GM10248 (cell line): Measurements from ENCODE around the gene DXO.

Experiments used
- CTCF ChIA-PET: fragments of 300-600 bp; sonication (Branson Sonifier 250); formaldehyde crosslinking; extraction: SDS; loops from one replicate; lab custom pipeline; 2021; ENCODE audit warnings: antibody characterized with exemption; lab: Yijun Ruan, JAX
- POLR2A ChIA-PET: fragments of 350-650 bp; sonication (Branson Sonifier 250); formaldehyde crosslinking; extraction: SDS; loops from one replicate; lab custom pipeline; 2020; ENCODE audit warnings: antibody characterized with exemption; lab: Yijun Ruan, JAX
- DNase-seq: peaks from one replicate; pipeline ENCODE4 v3.0.0; 2012; ENCODE audit errors: extremely low spot score
- TF ChIP-seq, protein P1 (sequence below): IDR thresholded peaks from 2 replicates; pipeline ENCODE4 v1.5.1; 2012; ENCODE audit warnings: mild to moderate bottlenecking, low read depth; ENCODE audit errors: extremely low read depth, missing control alignments, control extremely low read depth

DXO gene

DNA sequence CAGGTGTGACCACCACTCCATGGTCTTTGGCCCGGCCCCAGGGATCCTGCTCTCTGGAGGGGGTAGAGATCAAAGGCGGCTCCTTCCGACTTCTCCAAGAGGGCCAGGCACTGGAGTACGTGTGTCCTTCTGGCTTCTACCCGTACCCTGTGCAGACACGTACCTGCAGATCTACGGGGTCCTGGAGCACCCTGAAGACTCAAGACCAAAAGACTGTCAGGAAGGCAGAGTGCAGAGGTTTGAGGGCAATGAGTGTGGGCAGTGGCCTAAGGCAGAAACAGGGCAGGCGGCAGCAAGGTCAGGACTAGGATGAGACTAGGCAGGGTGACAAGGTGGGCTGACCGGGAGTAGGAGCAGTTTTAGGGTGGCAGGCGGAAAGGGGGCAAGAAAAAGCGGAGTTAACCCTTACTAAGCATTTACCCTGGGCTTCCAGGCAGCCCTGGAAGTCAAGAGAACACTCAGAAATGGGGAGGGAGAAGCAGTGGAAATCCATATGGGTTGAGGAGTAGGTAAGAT lies 25.5 kb downstream of the DXO start:
- DNase-seq, result no peak
- ChIA-PET POLR2A (no interaction called here), CTCF (interaction anchor here (1.2 kb wide), 3 partner anchors 11 to 348 kb away, joined by 3 to 5 read pairs (median 3); no protein-coding TSS in a partner anchor)

DNA sequence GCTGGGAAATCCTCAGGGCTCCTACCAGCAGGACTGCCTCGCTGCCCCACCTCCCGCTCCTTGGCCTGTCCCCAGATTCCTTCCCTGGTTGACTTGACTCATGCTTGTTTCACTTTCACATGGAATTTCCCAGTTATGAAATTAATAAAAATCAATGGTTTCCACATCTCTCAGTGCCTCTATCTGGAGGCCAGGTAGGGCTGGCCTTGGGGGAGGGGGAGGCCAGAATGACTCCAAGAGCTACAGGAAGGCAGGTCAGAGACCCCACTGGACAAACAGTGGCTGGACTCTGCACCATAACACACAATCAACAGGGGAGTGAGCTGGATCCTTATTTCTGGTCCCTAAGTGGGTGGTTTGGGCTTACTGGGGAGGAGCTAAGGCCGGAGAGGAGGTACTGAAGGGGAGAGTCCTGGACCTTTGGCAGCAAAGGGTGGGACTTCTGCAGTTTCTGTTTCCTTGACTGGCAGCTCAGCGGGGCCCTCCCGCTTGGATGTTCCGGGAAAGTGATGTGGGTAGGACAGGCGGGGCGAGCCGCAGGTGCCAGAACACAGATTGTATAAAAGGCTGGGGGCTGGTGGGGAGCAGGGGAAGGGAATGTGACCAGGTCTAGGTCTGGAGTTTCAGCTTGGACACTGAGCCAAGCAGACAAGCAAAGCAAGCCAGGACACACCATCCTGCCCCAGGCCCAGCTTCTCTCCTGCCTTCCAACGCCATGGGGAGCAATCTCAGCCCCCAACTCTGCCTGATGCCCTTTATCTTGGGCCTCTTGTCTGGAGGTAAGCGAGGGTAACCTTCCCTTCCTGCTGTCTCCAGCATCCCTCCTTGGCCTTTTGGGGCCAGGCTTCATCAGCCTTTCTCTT lies 26.2 kb downstream of the DXO start, which contains the start of gene CFB:
Gene CFB, plus strand, starts transcription at position 589 of the 863 bp plus-strand sequence. Its CDS starts 127 bp downstream, at position 716.
- DNase-seq, result no peak
- ChIA-PET CTCF (interaction anchor here (1.2 kb wide), 3 partner anchors 12 to 347 kb away, joined by 3 to 5 read pairs (median 3); no protein-coding TSS in a partner anchor), POLR2A (no interaction called here)
- TF ChIP-seq, protein P1, sequence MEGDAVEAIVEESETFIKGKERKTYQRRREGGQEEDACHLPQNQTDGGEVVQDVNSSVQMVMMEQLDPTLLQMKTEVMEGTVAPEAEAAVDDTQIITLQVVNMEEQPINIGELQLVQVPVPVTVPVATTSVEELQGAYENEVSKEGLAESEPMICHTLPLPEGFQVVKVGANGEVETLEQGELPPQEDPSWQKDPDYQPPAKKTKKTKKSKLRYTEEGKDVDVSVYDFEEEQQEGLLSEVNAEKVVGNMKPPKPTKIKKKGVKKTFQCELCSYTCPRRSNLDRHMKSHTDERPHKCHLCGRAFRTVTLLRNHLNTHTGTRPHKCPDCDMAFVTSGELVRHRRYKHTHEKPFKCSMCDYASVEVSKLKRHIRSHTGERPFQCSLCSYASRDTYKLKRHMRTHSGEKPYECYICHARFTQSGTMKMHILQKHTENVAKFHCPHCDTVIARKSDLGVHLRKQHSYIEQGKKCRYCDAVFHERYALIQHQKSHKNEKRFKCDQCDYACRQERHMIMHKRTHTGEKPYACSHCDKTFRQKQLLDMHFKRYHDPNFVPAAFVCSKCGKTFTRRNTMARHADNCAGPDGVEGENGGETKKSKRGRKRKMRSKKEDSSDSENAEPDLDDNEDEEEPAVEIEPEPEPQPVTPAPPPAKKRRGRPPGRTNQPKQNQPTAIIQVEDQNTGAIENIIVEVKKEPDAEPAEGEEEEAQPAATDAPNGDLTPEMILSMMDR, result no peak

More for the DNA sequence above, 25.5 kb downstream of the DXO start:
- TF ChIP-seq, protein P1, result no peak

DNA sequence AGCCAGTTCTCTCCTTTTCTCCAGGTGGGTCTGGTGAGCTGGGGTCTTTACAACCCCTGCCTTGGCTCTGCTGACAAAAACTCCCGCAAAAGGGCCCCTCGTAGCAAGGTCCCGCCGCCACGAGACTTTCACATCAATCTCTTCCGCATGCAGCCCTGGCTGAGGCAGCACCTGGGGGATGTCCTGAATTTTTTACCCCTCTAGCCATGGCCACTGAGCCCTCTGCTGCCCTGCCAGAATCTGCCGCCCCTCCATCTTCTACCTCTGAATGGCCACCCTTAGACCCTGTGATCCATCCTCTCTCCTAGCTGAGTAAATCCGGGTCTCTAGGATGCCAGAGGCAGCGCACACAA lies 26.8 kb downstream of the DXO start:
- no peak for DNase-seq
- TF ChIP-seq, protein P1, result no peak
- POLR2A ChIA-PET, result interaction anchor here (1.0 kb wide), 1 partner anchor 29 kb away, joined by 5 read pairs; no protein-coding TSS in a partner anchor
- CTCF ChIA-PET, result interaction anchor here (1.2 kb wide), 3 partner anchors 13 to 347 kb away, joined by 3 to 5 read pairs (median 3); no protein-coding TSS in a partner anchor

DNA sequence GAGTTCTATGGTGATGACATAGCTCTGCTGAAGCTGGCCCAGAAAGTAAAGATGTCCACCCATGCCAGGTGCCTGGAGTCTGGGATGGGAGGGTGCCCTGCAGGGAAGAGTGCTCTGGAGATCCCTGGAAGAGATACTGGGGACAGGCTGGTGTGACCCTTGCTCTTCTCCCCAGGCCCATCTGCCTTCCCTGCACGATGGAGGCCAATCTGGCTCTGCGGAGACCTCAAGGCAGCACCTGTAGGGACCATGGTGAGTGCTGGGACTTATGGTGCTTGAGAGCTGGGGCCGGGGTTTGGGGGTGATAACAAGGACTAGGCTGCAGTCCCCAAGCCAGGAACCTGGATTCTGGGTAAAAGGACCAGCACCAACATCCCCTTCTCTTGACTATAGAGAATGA lies 28.2 kb downstream of the DXO start:
- ChIA-PET CTCF (no interaction called here), POLR2A (interaction anchor here (0.5 to 0.6 kb wide), 2 partner anchors 28 to 147 kb away, joined by 6 to 8 read pairs; no protein-coding TSS in a partner anchor)
- no peak for DNase-seq
- TF ChIP-seq, protein P1, result no peak

DNA sequence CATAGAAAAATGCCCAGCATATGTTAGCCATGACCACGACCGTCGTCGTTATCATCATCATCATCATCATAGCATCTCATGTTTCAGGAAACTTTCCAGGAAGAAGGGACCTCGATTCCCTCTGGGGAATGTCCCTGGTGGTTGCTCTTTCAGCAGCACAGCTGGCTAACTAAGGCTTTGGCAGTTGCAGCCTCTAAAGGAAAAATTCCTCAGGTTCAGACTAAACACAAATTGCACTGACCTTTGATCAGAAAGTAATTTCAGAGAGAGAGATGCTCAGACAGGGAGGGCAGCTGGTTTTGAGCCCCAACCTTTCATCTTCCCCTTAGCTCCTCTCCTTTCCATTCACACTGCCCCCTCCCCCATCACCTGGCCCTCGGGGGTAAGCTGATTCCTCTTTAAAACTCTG lies 31.7 kb downstream of the DXO start:
- TF ChIP-seq, protein P1, result no peak
- ChIA-PET POLR2A (no interaction called here), CTCF (interaction anchor here (1.1 to 5.7 kb wide), 5 partner anchors 12 to 63 kb away, joined by 3 to 35 read pairs (median 8); partner anchors contain the start of gene SKIC2)
- no peak for DNase-seq

DNA sequence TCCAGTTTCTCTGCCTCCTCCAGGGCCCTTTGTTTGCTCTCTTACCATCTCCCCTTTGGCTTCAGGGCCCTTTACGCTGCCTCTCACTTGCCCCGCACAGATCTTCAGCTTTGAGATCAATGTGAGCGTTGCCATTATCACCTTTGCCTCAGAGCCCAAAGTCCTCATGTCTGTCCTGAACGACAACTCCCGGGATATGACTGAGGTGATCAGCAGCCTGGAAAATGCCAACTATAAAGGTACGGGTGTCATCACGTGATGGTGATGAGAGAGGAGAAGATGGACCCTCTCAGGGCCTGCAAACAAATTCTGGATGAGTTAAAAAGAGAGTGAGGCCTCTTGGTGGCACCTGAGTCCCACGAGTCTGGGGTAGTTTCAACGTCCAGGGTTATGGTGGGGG lies 36.1 kb downstream of the DXO start:
- TF ChIP-seq, protein P1, result no peak
- CTCF ChIA-PET, result interaction anchor here (0.9 kb wide), 1 partner anchor 16 kb away, joined by 4 read pairs; no protein-coding TSS in a partner anchor
- POLR2A ChIA-PET, result no interaction called here
- DNase-seq, result no peak
